ENCODE results near the gene TCN2.

- TF ChIP-seq CTCF (IDR thresholded peaks at IDR 0.05 in 8 of 11, conservative IDR thresholded peaks at IDR 0.05 in 3 of 11): no peak
- TF ChIP-seq POLR2A (IDR thresholded peaks at IDR 0.05): no peak
Observed at GRCh38 chr22:30569674-30570202, 37.2 kb upstream of the TCN2 start.

Measured in spleen (tissue), 7 donors.